Mesothelial cell of epicardium (in vitro differentiated cells): ENCODE results near the gene RALGAPA2. TPM values are rescaled to one million over a fixed set of nuclear protein-coding genes. Genes with fewer than 3 reads are reported as not detected.

Experiments used
- DNase-seq, 2 experiments: peaks; one replicate each; pipeline ENCODE4 v3.0.0; 2021; ENCODE audit warnings: low spot score in 2 of 2; ENCODE audit not compliant: unreplicated experiment in 2 of 2
- H3K27ac Mint-ChIP-seq: 2 replicates; pipeline ENCODE4 v1.8.0; 2021; ENCODE audit warnings: mixed read lengths
- H3K27me3 Mint-ChIP-seq: 2 replicates; pipeline ENCODE4 v1.8.0; 2021; ENCODE audit warnings: low read depth, mixed read lengths
- H3K36me3 Mint-ChIP-seq: 2 replicates; pipeline ENCODE4 v1.8.0; 2021; ENCODE audit warnings: mixed read lengths
- H3K4me1 Mint-ChIP-seq: 2 replicates; pipeline ENCODE4 v1.8.0; 2021; ENCODE audit warnings: mixed read lengths
- H3K4me3 Mint-ChIP-seq: 2 replicates; pipeline ENCODE4 v1.8.0; 2021; ENCODE audit warnings: mild to moderate bottlenecking, moderate library complexity, mixed read lengths
- H3K9me3 Mint-ChIP-seq: 2 replicates; pipeline ENCODE4 v1.8.0; 2021; ENCODE audit warnings: mixed read lengths
- CTCF ChIP-seq: fragments of 200-600 bp; sonication (generic); IDR thresholded peaks from one replicate; pipeline ENCODE4 v1.5.0; 2021; ENCODE audit warnings: antibody characterized with exemption; ENCODE audit not compliant: unreplicated experiment
- total RNA-seq: library from RNA; stranded (reverse); gene quantifications from 3 replicates; pipeline ENCODE4 v1.2.1, GENCODE V29; 2021

The RALGAPA2 gene
- total RNA-seq, 1 donor from 2014 or later = 27.5 TPM

GRCh38 chr20:20395903-20396568 lies 316.4 kb downstream of the RALGAPA2 start:
- no peak overlapping the region for H3K27ac Mint-ChIP-seq

GRCh38 chr20:20395087-20395486 lies 317.4 kb downstream of the RALGAPA2 start:
- H3K27ac Mint-ChIP-seq = no peak overlapping the region
- no peaks in the 10 kb centered on the region for H3K4me1 Mint-ChIP-seq
- no peaks in the 10 kb centered on the region for H3K27me3 Mint-ChIP-seq
- peaks cover 6% of the 10 kb centered on the region for H3K36me3 Mint-ChIP-seq
- DNase-seq = no peak
- H3K4me3 Mint-ChIP-seq = no peak overlapping the region
- no peaks in the 10 kb centered on the region for H3K9me3 Mint-ChIP-seq
- TF ChIP-seq CTCF = no peak

More at GRCh38 chr20:20395903-20396568, 316.4 kb downstream of the RALGAPA2 start:
- no peaks in the 10 kb centered on the region for H3K9me3 Mint-ChIP-seq
- DNase-seq = no peak
- no peaks in the 10 kb centered on the region for H3K4me1 Mint-ChIP-seq
- H3K4me3 Mint-ChIP-seq = no peak overlapping the region
- H3K27me3 Mint-ChIP-seq = no peaks in the 10 kb centered on the region
- TF ChIP-seq CTCF = no peak
- H3K36me3 Mint-ChIP-seq = peaks cover 6% of the 10 kb centered on the region

GRCh38 chr20:20393207-20394120 lies 319.0 kb downstream of the RALGAPA2 start:
- no peak for DNase-seq
- no peak overlapping the region for H3K27ac Mint-ChIP-seq

GRCh38 chr20:20391766-20392165 lies 320.7 kb downstream of the RALGAPA2 start:
- H3K27me3 Mint-ChIP-seq = peaks cover 2% of the 10 kb centered on the region
- TF ChIP-seq CTCF = no peak
- peaks cover 8% of the 10 kb centered on the region for H3K36me3 Mint-ChIP-seq

More at GRCh38 chr20:20393207-20394120, 319.0 kb downstream of the RALGAPA2 start:
- TF ChIP-seq CTCF = no peak
- H3K4me3 Mint-ChIP-seq = no peak overlapping the region
- no peaks in the 10 kb centered on the region for H3K9me3 Mint-ChIP-seq
- H3K36me3 Mint-ChIP-seq = peaks cover 8% of the 10 kb centered on the region
- no peaks in the 10 kb centered on the region for H3K4me1 Mint-ChIP-seq
- H3K27me3 Mint-ChIP-seq = no peaks in the 10 kb centered on the region

GRCh38 chr20:20391115-20391514 lies 321.3 kb downstream of the RALGAPA2 start:
- Mint-ChIP-seq H3K27ac (no peak overlapping the region), H3K4me1 (no peaks in the 10 kb centered on the region), H3K27me3 (peaks cover 3% of the 10 kb centered on the region), H3K9me3 (no peaks in the 10 kb centered on the region), H3K4me3 (no peak overlapping the region), H3K36me3 (peaks cover 8% of the 10 kb centered on the region)
- TF ChIP-seq CTCF = no peak
- no peak for DNase-seq

More at GRCh38 chr20:20391766-20392165, 320.7 kb downstream of the RALGAPA2 start:
- peak overlapping the region; percentile 6 for H3K27ac Mint-ChIP-seq
- no peak for DNase-seq
- no peaks in the 10 kb centered on the region for H3K4me1 Mint-ChIP-seq
- no peaks in the 10 kb centered on the region for H3K9me3 Mint-ChIP-seq
- no peak overlapping the region for H3K4me3 Mint-ChIP-seq
